ENCODE measurements around the gene ACR. TPM values are rescaled to one million over a fixed set of nuclear protein-coding genes. Genes with fewer than 3 reads are reported as not detected.

The ACR gene
- total RNA-seq, 1 donor from 2014 or later, result 0.27 TPM

Other genes starting within 250 kb of the ACR start
- gene LMF2, start 230.5 kb upstream of the ACR start, total RNA-seq, result 24.9 TPM
- gene NCAPH2, start 230.0 kb upstream of the ACR start, total RNA-seq, result 26.7 TPM
- gene SCO2, start 212.6 kb upstream of the ACR start, total RNA-seq, result not detected
- 15.5 TPM for gene TYMP, start 208.2 kb upstream of the ACR start, total RNA-seq
- gene KLHDC7B, start 192.3 kb upstream of the ACR start, total RNA-seq, result not detected
- gene SYCE3, start 175.3 kb upstream of the ACR start, total RNA-seq, result not detected
- gene CPT1B, start 159.8 kb upstream of the ACR start, total RNA-seq, result 370 TPM
- gene CHKB, start 155.4 kb upstream of the ACR start, total RNA-seq, result 37.8 TPM
- 0.57 TPM for gene MAPK8IP2, start 137.4 kb upstream of the ACR start, total RNA-seq
- gene ARSA, start 110.1 kb upstream of the ACR start, total RNA-seq, result 21.3 TPM
- 22.2 TPM for gene SHANK3, start 65.4 kb upstream of the ACR start, total RNA-seq
- 6.8 TPM for gene RABL2B, start 45.4 kb downstream of the ACR start, total RNA-seq